CD4-positive, alpha-beta T cell treated with Interleukin-17A for 1 hour (primary cell): ENCODE results near the gene LAMA2.

Experiments
- DNase-seq: peaks from one replicate; pipeline ENCODE4 v3.0.0-alpha.2; 2020

The LAMA2 gene

DNA sequence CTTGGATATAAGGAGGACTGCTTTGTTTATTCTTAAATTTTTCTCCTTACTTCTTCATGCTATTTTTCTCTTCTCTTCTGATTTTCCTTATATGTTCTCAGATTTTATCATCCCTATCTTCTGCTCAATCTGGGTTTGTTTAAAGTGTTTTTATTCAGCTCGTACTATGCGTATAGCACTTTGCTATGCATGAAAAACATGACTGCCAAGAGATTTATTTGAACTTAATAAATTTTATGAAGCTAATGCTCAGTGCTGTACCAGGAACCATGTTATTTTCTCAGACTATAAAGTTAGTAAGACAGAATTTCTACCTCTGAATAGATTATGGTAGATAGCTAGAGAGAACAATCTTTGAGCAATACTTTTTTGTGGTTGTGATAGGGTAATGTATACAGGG, 305.9 kb downstream of the LAMA2 start:
- DNase-seq: no peak

DNA sequence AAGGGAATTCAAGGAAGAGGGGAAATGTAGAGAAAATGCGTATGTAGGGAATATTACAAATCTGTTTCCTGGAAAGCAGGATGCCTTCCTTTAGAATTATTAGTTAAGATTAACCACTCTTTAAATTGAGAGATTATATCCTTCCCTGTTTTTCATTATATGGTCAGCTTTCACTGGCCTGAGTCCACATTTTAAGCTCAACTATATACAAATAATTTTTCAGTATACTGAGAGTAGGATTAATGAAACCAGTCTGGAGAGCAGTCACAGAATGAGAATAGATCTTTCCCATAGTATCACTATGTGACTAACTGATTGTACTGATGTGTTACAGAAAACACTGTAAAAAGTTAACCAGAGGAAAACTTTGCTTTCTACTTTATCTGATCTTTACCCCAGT, 306.3 kb downstream of the LAMA2 start:
- no peak for DNase-seq

DNA sequence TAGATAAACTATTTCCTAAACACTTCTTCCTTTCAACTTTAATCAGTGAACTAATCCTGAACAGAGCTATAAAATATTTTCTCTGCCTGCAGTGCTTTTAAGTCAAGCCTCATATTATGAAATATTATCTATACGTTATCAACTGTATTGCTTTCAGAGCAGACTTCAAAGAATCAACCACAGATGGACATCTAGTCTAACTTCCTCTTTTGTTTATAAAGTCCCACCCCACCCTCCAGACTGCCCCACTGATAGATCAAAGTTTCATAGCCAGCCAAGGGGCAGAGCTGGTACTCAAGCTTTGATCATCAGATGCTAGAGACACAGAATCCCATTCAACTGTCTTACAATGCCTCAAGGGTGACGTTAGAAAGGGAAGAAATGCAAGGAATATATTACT, 308.3 kb downstream of the LAMA2 start:
- no peak for DNase-seq

DNA sequence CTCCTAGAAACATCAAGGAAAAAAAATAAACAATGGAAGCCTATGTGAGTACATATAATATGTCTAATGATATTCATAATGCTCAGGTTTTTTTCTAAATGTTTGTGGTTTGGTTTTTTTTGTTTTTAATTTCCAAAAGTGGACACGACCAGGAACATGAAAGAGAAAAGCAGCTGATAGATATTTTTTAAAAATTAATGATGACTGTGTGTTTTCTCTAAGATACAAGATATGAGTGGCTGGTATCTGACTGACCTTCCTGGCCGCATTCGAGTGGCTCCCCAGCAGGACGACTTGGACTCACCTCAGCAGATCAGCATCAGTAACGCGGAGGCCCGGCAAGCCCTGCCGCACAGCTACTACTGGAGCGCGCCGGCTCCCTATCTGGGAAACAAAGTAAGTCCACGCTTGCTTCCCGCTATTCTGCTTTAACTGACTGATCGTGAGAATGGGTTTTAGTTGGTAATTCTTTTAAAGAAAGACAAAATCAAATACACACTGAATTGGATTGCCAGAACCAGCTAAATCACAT, 309.6 kb downstream of the LAMA2 start:
- no peak for DNase-seq

DNA sequence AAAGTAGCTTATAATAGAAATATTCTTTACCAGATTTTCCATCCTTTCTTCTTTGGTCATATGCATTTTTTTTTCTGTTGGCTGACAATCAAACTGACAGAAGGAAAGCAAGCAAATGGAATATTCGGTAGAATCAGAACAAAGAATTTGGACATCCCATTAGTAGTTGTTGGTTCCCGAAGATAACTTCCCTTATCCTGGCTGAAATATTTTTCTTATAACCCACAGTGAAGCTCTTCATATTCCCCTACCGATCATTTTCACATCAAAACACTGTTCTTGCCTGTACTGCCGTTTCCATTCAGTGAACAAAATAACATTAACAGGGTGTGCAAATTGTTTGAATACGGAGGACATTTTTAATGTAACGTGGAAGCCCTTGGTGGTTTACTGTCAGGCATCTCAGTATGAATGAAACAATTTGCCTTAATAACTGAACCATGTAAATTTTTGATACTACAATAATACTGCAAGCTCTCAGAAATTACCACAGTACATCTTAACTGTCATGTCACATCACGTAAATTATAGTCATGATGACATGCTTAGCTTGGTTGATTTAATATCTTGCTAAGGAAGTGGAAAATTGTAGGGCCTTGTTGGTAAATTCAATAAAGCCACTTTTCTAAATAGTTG, 311.5 kb downstream of the LAMA2 start:
- no peak for DNase-seq

DNA sequence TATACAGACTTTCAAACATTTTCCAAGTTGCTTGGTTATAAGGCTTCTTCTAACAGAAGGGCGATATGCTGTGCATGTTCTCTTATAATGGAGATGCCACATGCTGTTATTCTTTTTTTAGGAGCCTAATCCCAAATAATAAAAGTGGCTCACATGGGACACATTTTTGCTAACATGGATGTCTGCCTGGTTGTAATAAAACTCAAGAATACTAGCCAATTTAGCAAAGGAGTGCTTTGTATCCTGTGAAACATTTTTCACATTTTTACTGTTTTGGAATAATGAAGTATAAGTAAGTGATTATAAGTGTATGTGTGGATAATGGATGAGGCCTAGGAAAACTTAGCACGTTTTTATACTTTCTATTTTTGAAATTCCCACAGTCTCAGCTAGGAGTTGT, 312.2 kb downstream of the LAMA2 start:
- no peak for DNase-seq

DNA sequence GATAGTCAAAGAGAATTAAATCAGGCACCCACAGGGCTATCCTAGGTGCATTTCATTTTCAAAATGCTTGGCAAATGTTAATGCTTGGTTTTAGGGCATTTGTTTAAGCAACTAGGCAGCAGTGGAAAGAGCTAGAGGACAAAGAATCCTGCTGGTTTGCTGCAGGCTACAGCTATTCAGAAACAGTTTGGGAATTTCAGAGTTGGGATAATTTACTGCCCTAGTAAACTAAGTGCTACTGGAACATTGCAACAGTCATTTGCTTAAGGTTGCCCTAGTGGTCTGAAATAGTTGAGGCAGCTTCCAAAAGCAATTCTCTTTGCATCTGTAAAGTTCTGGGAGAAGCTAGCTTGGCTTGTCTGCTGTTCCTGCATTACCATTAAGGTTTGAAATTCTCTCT, 312.7 kb downstream of the LAMA2 start:
- DNase-seq: no peak

DNA sequence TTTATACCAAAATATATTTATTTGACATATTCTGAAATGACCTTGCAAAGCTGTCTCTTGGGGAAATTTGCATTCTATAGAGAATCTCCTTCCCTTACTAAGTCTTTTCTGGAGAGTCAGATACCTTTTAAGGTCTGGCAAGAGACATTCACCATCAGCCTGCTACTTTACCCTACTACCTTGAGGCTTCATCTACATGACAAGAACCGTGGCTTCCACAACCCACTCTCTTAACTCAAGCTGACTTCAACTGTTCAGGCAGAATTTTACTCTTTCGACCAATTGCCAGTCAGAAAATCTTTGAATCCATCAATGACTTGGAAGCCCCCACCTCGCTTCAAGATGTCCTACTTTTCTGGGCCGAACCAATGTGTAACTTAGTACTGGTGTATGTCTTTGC, 314.2 kb downstream of the LAMA2 start:
- no peak for DNase-seq

DNA sequence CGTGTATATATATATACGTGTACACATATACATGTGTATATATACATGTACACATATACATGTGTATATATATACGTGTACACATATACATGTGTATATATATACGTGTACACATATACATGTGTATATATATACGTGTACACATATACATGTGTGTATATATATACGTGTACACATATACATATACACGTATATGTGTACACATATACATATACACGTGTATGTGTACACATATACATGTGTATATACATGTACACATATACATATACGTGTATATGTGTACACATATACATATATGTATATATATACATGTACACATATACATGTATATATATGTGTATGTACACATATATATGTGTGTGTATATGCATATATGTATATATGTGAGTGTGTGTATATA, 317.2 kb downstream of the LAMA2 start:
- DNase-seq: no peak

DNA sequence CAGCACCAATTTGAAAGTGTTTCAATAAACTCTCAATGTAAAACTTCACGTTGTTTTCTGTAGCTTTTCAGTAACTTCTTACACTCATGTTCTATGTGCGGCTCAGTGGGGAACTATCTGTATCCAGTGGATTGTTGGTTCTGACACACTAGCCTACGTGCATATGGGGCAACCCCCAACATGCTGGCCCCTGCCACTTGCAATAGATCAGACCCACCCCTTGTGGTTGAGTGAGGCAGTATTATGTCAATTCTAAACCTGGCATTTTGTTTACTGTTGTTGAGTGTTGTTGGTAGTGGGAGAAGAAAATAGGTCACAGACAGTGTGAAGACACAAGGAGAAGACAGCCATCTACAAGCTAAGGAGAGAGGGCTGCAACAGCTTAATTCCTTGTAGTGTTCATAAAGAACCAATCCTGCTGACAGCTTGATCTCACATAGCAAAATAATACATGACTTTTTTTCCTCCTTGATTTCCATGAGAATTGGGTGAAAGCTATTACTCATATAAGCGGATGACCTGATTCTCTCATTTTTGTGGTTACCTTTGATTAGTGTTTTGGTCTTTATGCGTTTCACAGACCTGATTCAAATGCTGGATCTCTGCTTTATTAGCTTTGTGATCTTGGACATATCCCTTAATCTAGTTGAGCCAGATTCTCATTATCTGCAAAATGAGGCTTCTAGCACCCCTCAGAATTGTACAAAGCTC, 320.4 kb downstream of the LAMA2 start:
- DNase-seq: no peak

DNA sequence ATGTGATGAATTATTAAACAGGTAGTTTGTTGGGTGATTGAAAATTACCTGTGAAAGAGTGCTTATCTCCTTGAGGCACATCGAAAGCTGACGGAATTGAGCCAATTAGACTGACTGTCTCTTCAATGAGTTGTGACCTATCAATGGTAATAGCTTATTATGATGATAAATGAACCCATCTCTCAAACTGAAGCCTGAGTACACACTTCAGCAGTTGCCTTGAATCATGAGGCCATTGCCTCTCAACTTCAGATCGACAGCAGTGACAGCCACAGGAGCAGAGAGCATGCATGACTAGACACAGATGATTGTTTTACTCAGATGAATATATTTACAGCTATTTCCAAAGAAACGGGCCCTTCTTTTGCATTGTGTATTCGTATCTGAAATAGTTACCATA, 323.9 kb downstream of the LAMA2 start:
- no peak for DNase-seq

DNA sequence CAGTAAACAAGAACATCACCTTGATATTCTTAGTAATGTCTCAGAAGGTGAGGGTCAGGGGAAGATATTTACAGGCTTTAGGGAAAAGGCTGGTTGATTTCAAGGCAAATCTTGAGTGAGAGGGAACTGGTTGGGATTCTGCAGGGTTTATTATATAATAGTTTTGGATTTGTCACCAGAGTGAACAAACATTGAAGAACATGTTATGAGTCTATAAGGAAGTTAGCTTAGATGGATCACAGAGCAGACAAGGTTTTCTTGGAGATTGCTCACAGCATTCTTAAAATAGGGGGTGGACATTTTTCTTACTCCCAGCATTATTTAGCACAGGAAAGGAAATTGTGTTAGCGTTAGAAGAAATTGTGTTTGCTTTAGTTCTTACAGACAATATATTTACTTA, 324.9 kb downstream of the LAMA2 start:
- DNase-seq: no peak

DNA sequence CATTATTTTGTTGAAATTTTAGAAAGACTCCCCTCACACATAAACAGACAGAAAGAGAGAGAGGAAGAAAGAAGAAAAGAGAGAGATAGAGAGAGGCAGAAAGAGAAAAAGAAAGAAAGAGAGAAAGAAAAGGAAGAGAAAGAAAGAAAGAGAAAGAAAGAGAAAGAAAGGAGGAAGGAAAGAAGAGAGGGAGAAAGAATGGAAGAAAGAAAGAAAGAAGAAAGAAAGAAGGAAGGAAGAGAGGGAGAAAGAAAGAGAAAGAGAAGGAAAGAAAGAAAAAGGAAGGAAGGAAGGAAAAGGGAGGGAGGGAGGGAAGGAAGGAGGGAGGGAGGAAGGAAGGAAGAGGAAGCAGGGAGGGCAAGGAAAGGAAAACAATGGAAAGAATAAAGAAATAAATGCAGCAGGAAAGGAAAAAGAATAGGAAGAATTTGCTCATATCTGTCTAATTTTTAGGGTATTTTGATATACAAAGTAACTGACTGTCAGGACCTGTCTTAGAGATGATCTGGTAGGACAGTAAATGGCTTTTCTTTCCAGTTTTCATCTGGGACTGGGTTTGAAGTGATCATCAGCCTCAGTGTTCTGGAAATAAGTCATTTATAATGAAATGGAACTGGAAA, 325.6 kb downstream of the LAMA2 start:
- DNase-seq: no peak

DNA sequence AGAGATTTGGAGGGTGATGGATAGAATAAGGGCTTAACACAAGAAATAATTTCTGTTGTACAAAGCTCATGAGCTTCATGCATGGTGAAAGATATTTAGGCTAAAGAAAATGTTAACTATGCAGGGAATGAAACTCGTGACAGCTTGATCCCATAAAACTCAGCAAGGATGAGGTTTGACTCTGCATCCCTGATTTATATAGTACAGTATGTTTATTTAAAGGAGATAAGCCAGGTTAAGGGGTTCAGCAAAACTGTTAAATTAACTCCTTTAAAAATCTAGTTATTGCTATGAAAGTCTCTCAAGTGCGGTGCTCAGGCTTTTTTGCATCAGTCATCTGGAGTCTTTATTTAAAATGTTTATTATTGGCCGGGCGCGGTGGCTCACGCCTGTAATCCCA, 326.4 kb downstream of the LAMA2 start:
- no peak for DNase-seq

DNA sequence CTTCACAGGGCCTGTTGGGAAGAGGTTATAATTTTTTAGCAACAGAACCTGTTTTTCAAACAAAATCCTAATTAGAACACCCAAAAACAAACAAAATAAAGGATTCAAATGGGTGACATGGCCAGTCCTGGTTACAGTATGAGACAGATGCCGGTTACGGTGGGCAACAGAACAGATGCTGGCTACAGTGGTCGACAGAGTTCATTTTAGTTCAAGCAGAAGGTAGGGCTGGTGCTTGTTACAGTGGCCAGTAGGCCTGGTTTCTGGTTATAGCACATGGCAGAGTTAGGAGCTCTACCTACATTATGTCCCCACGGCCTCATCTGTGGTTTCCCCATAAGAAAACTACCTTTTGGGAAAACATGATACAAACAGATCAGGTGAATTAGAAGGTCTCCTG, 327.7 kb downstream of the LAMA2 start:
- no peak for DNase-seq

DNA sequence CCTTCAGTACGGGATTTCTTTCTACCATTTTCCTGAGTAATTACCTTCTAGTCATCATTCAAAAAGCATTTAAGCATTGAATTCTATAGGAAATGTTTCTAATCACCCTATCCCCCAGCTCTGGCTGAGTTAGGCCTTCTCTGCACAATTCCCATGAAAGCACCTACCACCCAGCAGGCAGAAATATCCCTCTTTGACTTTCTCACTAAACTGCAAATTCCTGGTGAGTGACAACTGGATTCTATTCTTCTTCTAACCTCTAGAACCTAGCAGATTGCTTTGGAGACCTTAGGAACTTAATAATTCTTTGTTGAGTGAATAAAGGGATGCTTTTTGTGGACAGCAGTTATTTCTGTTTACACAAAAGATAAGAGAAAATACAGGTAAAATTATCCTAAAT, 328.7 kb downstream of the LAMA2 start:
- no peak for DNase-seq

DNA sequence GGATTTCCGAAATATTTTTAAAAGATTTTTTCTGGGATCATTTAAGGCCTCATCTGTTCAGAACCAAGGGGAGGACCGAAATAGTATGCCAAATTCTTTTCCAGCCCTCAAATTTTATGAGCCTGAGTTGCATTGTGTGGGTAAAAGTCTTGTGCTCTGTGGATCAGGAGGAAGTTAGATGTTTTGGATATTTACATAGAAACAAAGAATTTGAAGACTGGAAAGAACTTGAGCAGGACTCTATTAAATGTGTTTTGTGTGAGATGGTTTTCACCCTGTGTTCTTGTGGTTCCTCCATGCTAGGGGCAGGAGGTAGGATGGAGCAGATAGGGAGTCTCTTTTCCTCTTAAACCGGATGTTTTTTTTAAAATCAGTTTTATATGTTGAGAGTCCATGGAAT, 329.1 kb downstream of the LAMA2 start:
- DNase-seq: no peak

DNA sequence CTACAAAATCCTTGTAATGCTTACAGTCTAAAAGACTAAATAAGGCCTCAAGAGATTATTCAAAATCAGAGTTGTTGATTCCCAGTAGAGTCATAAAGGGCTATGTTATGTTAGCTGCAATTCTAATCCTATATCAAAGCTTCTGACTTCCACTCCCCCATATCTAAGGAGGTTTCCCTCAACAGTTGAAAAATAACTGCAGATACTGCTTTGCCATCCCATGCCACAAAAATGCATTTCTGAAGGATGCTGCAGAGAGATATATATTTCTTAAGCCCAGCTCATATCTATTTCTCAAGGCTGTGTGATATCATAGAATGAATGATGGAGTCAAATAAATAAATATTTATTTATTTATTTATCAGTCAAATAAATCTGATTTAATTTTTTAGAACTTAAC, 332.3 kb downstream of the LAMA2 start:
- no peak for DNase-seq

DNA sequence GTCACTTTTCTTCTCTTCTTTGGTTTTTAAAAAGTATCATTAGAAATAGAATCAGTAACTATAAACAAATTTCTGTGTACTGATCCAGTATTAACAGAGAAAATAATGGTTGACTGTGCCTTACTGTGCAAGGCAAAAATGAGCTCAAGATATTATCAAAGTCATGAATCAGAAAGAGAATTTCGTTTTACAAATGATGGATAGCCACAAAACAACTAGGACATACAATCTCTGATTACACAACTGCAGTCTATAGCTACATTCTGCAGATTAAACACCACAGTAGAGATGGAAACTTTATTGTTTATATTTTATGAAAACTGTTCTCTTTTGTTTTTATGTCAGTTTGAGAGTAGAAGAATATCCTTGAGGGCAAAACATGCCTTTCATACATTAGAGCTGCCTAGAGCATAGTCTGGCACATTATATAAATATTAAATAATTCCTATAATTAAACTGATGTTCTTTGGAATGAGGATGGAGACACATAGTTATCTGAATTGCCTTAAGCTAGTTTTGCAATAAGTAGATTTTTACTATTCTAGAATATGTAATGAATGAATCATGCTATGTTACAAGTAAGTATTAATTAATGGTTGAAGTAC, 333.1 kb downstream of the LAMA2 start:
- DNase-seq: no peak

DNA sequence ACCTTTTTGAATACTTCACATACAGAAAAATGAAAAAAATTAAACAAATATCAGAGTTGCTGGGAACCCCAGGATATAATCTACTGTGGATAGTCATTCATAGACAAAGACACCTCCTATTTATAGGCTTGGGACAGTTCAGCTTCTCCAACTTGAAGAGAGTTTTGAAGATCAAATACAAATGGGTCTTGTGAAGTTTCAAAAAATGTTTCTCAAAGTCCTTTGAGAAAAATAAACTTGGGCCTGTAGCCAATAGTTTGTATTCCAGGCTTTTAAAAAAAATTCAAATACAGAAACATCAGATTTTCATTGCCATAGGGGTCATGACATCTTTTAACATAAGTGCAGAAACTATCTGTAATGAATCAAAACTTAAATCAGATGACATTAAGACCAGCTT, 334.8 kb downstream of the LAMA2 start:
- DNase-seq: no peak

DNA sequence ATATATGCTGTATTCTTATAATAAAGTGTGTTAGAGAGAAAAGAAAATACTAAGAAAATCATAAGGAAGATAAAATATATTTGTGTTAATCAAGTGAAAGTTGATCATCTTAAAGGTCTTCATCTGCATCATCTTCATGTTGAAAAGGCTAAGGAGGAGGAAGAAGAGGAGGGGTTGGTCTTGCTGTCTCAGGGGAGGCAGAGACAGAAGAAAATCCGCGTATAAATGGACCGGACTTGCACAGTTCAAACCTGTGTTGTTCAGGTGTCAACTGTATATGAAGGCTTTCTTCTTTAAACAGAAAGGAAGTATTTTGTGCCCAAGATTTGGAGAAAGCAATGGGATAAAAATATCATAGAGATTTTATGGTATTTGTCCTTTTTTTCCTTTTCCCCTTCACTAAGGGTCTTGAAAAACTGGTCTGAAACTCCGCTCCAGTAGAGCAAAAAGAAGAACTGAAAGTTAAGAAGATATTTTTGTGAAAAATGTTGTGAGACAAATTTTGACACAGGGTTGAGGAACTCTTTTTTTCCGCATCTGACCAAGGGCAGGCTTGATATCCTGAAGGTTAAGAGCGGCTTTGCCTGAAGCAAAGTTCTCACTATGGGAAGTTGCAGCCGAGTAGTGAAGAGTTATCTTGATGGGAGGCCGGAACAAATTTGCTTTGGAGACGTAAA, 350.7 kb downstream of the LAMA2 start:
- DNase-seq: no peak

DNA sequence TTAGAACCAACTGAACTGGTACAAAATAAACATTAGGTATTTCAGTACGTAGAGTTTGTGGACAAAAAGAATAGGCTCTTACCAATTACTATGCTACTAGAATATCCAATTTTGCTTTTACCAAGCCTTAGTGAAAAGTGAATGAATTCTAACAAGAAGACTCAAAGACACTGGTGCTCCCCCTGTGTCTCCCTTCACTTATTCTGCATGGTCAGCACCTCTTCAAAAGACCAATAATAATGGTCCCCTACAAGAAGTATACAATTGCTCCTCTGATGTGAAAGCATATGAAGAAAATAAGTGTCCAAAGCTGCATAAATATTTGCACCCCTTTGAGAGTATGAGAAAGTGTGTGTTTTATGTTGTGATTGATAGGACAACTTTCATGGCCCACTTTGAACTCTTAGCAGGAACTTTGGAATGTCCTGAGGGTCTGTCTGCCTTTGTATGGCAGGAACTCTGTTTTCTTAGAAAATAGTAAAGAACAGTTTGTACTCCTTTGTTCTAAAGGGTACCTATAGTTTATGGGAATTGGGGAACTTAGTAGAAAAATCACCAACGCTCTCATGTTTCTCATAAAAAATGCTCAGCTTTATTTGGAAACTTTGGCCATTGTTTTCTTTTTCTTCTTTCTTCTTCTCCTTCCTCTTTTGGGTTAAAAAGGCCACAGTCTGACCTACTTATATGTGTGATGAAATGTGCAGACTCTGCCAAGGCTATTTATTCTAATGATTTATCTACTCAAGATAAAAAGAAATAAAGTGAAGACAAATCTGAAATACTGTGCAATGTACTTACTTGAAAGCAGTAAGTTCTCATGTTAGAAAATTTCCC, 352.4 kb downstream of the LAMA2 start:
- DNase-seq: no peak
